ENCODE measurements around the gene SIRPG. TPM values are rescaled to one million over a fixed set of nuclear protein-coding genes. Genes with fewer than 3 reads are reported as not detected.

SIRPG gene
- total RNA-seq, 1 donor from 2014 or later, result not detected

- no peaks in the 10 kb centered on the region for H3K36me3 Mint-ChIP-seq (ENCODE audit: low read depth, unreplicated experiment)
- no peaks in the 10 kb centered on the region for H3K9me3 Mint-ChIP-seq (ENCODE audit: unreplicated experiment)
- DNase-seq (ENCODE audit: low spot score), result no peak
- peaks cover 4% of the 10 kb centered on the region for H3K4me1 Mint-ChIP-seq (ENCODE audit: unreplicated experiment)
- H3K27me3 Mint-ChIP-seq (ENCODE audit: unreplicated experiment), result no peaks in the 10 kb centered on the region
- no peak for TF ChIP-seq CTCF (IDR thresholded peaks at IDR 0.05; ENCODE audit: unreplicated experiment)
- H3K4me3 Mint-ChIP-seq (ENCODE audit: unreplicated experiment), result no peak overlapping the region
- no peak overlapping the region for H3K27ac Mint-ChIP-seq (ENCODE audit: unreplicated experiment)
Observed at GRCh38 chr20:1684872-1685271, 27.3 kb upstream of the SIRPG start.

GRCh38 chr20:1676650-1677049 lies 19.1 kb upstream of the SIRPG start:
- no peaks in the 10 kb centered on the region for H3K27me3 Mint-ChIP-seq (ENCODE audit: unreplicated experiment)
- H3K4me3 Mint-ChIP-seq (ENCODE audit: unreplicated experiment), result no peak overlapping the region
- peaks cover 20% of the 10 kb centered on the region for H3K4me1 Mint-ChIP-seq (ENCODE audit: unreplicated experiment)
- H3K9me3 Mint-ChIP-seq (ENCODE audit: unreplicated experiment), result no peaks in the 10 kb centered on the region
- no peak for TF ChIP-seq CTCF (IDR thresholded peaks at IDR 0.05; ENCODE audit: unreplicated experiment)
- H3K27ac Mint-ChIP-seq (ENCODE audit: unreplicated experiment), result no peak overlapping the region
- no peaks in the 10 kb centered on the region for H3K36me3 Mint-ChIP-seq (ENCODE audit: low read depth, unreplicated experiment)
- no peak for DNase-seq (ENCODE audit: low spot score)

GRCh38 chr20:1674990-1675780 lies 17.6 kb upstream of the SIRPG start:
- no peaks in the 10 kb centered on the region for H3K36me3 Mint-ChIP-seq (ENCODE audit: low read depth, unreplicated experiment)
- H3K4me1 Mint-ChIP-seq (ENCODE audit: unreplicated experiment), result peaks cover 20% of the 10 kb centered on the region
- DNase-seq (ENCODE audit: low spot score), result no peak
- no peak overlapping the region for H3K4me3 Mint-ChIP-seq (ENCODE audit: unreplicated experiment)
- no peak for TF ChIP-seq CTCF (IDR thresholded peaks at IDR 0.05; ENCODE audit: unreplicated experiment)
- H3K27ac Mint-ChIP-seq (ENCODE audit: unreplicated experiment), result no peak overlapping the region
- H3K9me3 Mint-ChIP-seq (ENCODE audit: unreplicated experiment), result no peaks in the 10 kb centered on the region
- H3K27me3 Mint-ChIP-seq (ENCODE audit: unreplicated experiment), result no peaks in the 10 kb centered on the region

- Mint-ChIP-seq H3K4me1 (ENCODE audit: unreplicated experiment) (peaks cover 20% of the 10 kb centered on the region), H3K9me3 (ENCODE audit: unreplicated experiment) (no peaks in the 10 kb centered on the region), H3K4me3 (ENCODE audit: unreplicated experiment) (no peak overlapping the region), H3K36me3 (ENCODE audit: low read depth, unreplicated experiment) (no peaks in the 10 kb centered on the region), H3K27me3 (ENCODE audit: unreplicated experiment) (no peaks in the 10 kb centered on the region), H3K27ac (ENCODE audit: unreplicated experiment) (no peak overlapping the region)
- TF ChIP-seq CTCF (IDR thresholded peaks at IDR 0.05; ENCODE audit: unreplicated experiment), result no peak
- DNase-seq (ENCODE audit: low spot score), result no peak
Observed at GRCh38 chr20:1674361-1674760, 16.8 kb upstream of the SIRPG start.

- DNase-seq (ENCODE audit: low spot score), result no peak
- no peak for TF ChIP-seq CTCF (IDR thresholded peaks at IDR 0.05; ENCODE audit: unreplicated experiment)
- Mint-ChIP-seq H3K9me3 (ENCODE audit: unreplicated experiment) (no peaks in the 10 kb centered on the region), H3K27ac (ENCODE audit: unreplicated experiment) (peak overlapping the region; percentile 18), H3K4me3 (ENCODE audit: unreplicated experiment) (peak overlapping the region; percentile 14), H3K27me3 (ENCODE audit: unreplicated experiment) (peaks cover under 1% of the 10 kb centered on the region), H3K4me1 (ENCODE audit: unreplicated experiment) (peaks cover 20% of the 10 kb centered on the region), H3K36me3 (ENCODE audit: low read depth, unreplicated experiment) (no peaks in the 10 kb centered on the region)
Observed at GRCh38 chr20:1673424-1673823, 15.8 kb upstream of the SIRPG start.
